SK-N-SH (cell line): ENCODE measurements around the gene SNRPB.

Source experiments
- CHD2 ChIP-seq: fragments of 150-350 bp; IDR thresholded peaks from 2 replicates; pipeline ENCODE4 v1.6.1; 2018; ENCODE audit warnings: low read length; ENCODE audit not compliant: partially characterized antibody
- CTCF ChIP-seq: fragments of 200-600 bp; sonication (generic); IDR thresholded peaks from 2 replicates; pipeline ENCODE4 v1.6.1; 2017; ENCODE audit warnings: antibody characterized with exemption, mild to moderate bottlenecking, moderate library complexity
- EP300 ChIP-seq, 2 experiments: IDR thresholded peaks; 2 replicates each; pipeline versions ENCODE4 v1.4.0 to v1.6.1; 2012; ENCODE audit warnings: borderline replicate concordance in 1 of 2, low read depth in 1 of 2, low read length in 1 of 2
- FOXJ3 ChIP-seq: sonication (generic); formaldehyde crosslinking; IDR thresholded peaks from 2 replicates; pipeline ENCODE4 v1.5.1; 2020; ENCODE audit warnings: mild to moderate bottlenecking, missing genetic modification reagents
- MXI1 ChIP-seq: IDR thresholded peaks from 2 replicates; pipeline ENCODE4 v1.6.1; 2012; ENCODE audit warnings: mild to moderate bottlenecking, low read depth, low read length, improper control_type of control experiment

GRCh38 chr20:2453792-2454191 is 16.8 kb downstream of the SNRPB start:
- no peak for TF ChIP-seq MXI1
- no peak for TF ChIP-seq CHD2
- TF ChIP-seq EP300 (IDR thresholded peaks at IDR 0.05; ENCODE audit: borderline replicate concordance in 1 of 2, low read depth in 1 of 2, low read length in 1 of 2), result no peak
- no peak for TF ChIP-seq CTCF
- no peak for TF ChIP-seq FOXJ3 (CRISPR knock-in tag)
